ACHN (cell line): ENCODE results near the gene SART1.

Experiments used
- DNase-seq: peaks from one replicate; pipeline ENCODE4 v3.0.0-alpha.2; 2015
- in situ Hi-C: cut with HindIII; loops from 2 replicates; pipeline ENCODE4 v1.10.0; 2017; ENCODE audit warnings: low sequenced_read_pairs, low pct_ligation_motif_present, low pct_unique_long_range_greater_than_20kb

Gene SART1

DNA sequence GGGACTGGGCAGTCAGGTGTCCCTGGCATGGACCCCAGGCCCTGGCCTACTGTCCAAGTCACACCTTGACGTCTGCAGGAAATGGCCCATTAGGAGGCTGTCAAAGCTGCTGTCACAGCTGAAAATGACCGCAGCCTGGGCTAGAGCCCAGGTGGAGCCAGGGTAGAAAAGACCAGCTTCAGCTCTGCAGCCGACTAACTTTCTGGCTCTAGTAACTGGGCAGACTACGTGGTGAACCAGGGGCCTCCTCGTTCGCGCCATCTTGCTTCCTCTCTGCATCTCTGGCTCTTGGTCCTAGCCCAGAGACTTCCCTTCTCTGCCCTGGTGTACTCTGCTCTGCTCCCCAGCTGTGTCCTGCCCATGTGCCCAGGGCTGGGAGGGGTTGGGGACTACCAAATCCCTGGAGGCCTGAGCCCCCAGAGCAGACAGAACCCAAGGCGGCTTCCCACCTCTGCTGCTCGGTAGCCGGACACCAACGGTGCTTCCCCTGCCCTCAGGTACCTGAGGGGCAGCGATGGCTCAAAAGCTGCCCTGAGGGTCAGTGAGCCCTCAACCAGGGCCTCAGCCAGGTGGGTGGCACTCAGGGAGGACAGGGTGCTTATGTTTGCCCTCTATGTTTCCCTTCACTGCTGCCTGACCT lies 19.7 kb downstream of the SART1 start:
- in situ Hi-C loops = no loop called here
- no peak for DNase-seq

DNA sequence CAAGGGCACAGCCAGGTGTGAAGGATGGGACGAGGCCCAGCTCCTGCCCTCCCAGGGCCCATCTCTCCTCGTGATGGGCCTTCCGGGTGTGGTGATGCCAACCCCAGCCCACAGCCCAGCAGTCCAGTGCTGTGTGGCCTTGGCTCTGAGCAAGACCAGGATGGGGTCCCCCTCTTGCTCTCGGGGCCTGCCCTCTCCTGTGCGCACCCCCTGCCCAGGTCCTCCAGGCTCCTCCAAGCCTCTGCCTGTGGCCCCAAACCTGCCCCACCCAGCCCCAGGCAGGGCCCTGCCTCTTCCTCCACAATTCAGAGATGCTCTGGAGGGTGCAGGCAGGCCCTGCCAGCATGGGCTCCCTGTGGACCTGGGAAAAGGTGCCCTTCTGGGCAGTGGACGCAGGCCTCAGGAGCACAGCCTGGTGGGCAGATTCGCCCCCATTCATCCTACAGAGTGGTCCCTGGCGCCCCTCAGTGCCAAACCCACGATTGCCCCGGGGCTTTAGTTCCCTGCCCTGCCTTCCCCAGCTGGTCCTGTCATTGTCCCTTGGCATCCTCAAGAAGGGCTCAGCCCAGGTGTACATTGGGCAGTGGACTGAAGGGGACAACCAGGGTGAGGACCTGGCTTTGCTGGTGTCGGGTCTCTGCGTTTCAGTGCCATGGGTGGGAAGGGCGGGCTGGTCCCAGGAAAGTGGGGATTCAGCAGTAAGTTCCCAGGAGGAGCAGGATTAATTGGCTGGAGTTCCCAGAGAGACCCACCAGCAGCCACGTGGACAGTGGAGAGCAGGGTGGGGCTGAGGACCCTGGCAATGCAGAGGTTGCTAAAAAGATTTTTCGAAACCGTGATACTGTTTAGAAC lies 20.7 kb downstream of the SART1 start:
- DNase-seq = no peak
- in situ Hi-C loops = no loop called here

- in situ Hi-C loops = no loop called here
- no peak for DNase-seq
Observed at GRCh38 chr11:65982824-65983588, 21.5 kb downstream of the SART1 start.

GRCh38 chr11:65983589-65983987 lies 22.1 kb downstream of the SART1 start:
- no peak for DNase-seq
- in situ Hi-C loops = no loop called here

DNA sequence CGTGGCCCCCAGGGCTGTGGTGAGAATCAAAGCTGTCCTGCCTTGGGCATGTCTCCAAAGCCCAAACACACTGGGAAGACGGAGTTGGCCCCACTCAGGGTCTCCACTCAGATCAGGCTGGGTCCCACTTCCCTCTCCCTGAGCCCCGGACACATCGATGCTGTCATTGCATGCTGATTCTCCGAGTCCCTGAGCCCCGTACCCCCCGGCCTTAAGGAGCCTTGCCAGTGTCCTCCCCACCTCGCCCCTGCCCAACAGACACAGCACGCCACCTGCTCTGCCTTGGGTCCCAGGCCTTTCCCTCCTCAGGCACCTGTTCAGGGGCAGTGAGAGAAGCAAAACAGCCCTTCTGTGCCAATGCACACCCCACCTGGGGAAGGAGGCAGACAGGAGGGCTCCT lies 25.8 kb downstream of the SART1 start:
- in situ Hi-C loops = no loop called here
- DNase-seq = no peak

DNA sequence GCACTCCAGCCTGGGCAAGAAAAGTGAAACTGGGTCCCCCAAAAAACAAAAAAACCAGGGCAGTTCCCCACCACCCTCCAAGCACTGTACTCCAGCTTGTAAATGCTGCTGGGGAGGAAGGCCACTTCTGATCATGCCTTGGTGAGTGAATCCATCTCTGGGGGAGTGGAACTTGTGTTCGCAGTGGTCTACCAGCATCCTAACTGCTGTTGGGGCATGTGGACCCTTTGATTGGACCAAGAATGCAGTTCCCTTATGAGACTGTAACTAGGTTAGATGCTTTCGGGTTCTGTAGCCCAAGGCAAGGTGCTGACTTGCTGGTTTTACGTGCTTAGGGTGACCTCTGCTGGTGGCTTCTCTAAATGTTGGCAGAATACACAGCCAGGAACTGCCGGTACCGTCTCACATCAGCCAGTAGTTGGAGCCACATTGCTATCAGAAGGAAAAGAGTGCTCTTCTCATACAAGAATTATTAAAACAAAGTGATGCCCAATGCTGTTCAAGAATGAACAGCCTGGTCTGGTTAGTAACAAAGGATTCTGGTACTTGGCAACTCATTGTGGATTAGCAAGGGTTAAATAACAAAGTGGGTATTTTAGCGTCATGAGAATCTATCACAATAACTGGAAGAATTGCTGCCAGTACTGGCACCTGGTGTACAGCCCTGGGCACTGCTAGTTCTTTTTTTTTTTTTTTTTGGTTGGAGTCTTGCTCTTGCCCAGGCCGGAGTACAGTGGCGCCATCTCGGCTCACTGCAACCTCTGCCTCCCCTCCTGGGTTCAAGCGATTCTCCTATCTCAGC lies 27.5 kb downstream of the SART1 start:
- DNase-seq = peak; percentile 90
- in situ Hi-C loops = no loop called here

DNA sequence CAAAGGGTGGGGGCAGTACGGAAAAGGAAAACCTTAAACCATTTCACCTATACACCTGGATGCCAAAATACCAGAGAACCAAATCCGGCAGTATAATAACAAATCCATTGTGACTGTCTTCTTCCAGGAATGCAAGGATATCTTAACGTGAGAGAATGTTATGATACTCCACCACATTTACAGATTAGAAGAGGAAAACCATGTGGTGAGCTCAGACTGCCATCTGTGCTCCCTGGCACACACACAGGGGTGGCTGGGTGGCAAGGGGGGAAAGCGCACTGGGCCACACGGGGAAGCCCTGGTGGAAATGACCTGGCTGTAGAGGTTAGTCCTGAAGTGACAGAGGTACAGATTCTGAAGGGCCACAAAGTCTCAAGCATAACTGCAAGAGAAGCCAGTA lies 30.5 kb downstream of the SART1 start:
- DNase-seq = no peak
- in situ Hi-C loops = no loop called here

DNA sequence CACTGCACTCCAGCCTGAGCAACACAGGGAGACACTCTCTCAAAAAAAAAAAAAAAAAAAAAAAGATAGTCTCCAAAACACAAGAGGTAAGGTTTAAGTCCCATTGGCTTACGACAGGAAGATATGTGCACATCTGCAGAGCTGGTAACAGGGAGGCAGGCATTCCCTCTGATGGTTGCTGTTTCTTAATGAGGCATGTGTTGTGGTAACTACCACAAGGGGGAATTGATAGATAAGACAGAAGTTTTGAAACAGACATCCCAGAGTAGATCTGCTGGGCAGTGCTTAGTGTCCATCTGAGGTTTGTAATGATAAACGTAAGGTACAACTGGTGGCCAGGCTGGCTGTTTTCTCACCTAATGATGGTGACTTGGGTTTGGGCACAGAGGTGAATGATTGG lies 35.8 kb downstream of the SART1 start:
- in situ Hi-C loops = no loop called here
- no peak for DNase-seq

DNA sequence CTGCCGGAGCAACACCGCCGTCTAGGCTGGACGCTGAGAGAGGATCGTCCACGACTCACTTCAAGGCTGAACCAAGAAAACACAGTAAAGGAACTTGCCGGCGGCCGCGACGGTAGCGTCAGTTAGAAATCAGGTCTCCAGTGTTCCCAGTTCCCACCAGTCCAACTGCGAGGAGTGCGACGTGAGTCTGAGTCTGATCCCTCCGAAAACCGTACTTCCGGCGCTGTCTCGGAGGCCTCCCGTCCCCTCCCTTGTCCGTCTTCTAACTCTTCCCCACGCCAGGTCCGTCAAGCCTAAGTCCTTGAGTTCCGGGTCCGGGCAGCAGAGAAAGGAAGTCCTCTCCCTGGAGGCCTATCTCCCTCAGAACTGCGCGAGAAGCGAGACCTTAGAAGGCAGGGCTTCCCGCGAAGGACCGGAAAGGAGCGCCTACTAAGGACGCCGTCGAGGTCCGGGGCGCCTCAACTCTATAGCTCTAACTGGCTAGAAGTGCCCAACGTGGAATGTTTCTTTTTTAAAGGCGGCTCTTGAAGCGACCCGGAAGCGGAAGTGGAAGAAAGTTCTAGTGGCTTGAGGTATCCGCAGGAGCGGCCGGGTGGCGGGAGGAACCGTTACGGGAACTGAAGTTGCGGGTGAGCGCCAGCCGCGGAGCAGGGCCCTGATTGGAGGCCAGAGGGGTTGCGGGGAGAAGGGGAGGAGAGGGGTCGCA lies 40.6 kb downstream of the SART1 start, which contains the start of the genes BANF1 and EIF1AD:
TSS of gene BANF1 (plus strand) at position 562 of the 706 bp plus-strand sequence. CDS start 748 bp downstream, outside the sequence.
TSS of gene EIF1AD (minus strand) at position 216 of the 706 bp plus-strand sequence. CDS start 1,768 bp downstream, outside the sequence.
- in situ Hi-C loops = no loop called here
- DNase-seq = peak; percentile 95

- DNase-seq = peak; percentile 36
- in situ Hi-C loops = no loop called here
Observed at GRCh38 chr11:66002648-66003225, 41.2 kb downstream of the SART1 start.

GRCh38 chr11:66003291-66003690 lies 41.8 kb downstream of the SART1 start:
- no peak for DNase-seq
- in situ Hi-C loops = no loop called here

DNA sequence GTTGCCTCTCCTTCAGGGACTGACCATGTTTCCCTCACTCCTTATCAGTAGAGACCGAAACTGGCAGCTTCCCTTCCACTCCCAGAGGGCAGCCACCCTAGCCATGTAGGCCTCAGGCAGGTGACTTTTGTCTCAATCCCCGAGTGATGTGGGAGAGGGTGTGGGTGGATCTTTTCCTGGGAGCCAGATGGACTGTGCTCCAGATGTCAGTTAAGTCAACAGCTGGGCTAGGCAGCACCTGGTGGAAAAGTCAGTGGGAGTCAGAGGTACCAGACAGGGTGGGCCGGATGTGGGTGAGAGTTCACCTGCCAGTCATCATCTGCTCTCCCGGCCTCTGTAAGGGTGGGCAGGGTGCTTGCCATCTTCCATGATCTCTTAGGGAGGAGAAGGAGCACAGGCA lies 42.7 kb downstream of the SART1 start:
- in situ Hi-C loops = no loop called here
- DNase-seq = no peak

DNA sequence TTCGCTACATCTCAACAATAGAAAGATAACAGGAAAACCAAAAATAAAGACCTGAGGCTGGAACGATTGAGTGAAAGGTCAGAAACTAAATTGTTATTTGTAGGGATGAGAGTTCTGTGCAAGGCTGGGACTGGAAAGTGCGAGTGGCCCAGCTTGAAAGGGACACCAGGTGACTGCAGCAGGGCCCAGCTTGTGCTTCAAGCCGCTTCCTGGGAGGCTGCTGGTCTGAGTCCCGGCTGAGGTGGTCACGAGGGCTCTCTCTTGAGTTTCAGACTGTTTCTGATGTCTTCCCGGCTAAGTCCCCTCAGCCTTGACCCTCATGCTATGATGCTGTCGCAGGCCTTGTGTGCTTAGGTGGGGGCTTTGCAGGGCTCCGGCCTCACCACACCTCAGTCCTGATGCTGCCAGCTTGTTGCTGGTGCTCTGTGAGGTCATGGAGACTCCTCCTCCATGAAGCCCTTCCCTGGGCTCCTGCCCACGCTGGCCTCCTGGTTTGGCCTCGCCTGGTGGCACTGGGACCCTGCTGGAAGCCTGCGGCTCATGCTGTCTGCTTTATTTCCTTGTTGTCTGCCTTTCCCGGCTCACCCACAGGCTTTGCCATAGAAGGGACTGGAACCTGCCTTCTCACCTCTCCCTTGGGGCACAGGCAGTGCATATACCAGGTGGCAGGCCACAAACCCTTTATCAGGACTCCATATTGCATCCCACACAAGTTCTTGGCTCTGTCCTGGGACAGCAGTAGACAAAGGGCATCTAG lies 44.8 kb downstream of the SART1 start:
- in situ Hi-C loops = no loop called here
- no peak for DNase-seq

GRCh38 chr11:66006891-66007176 lies 45.3 kb downstream of the SART1 start:
- no peak for DNase-seq
- in situ Hi-C loops = no loop called here

DNA sequence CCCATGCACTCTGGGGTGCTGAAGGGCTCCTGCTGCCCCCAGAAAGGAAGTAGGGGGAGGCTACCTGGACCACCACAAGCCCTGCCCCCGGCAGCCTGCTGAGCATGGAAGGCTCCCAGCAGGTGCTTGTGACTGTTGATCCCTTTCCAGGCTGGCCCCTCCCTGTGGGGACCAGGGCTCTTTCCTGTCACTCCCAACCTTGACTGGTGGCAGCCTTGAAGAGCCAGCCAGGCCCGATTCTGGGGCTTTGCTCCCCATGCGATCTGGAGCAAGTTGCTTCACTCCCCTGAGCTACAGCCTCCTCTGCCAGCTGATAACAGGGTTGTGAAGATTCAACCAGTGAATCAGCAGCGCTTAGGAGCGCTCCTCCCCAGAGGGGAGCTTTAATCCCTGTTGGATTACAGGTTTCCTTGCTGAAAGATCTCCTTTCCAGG lies 45.7 kb downstream of the SART1 start:
- no peak for DNase-seq
- in situ Hi-C loops = no loop called here

DNA sequence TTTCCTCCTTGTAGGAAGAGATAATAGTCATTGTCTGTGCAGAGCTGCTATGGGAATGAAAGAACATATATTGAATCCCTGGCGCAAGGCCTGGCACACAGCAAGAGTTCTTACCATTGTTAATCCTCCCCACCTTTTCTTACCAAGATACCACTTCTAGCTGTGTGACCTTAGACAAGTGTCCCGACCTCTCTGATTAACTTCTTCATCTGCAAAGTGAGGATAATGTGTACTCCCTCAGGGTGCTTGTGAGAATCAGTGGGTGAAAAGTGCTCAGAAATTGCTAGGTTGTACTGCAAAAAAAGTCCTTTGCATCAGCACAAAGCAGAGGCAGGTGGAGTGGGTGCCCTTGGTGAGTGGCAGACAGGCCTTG lies 46.5 kb downstream of the SART1 start:
- DNase-seq = no peak
- in situ Hi-C loops = no loop called here

GRCh38 chr11:66008468-66009101 lies 47.1 kb downstream of the SART1 start:
- in situ Hi-C loops = no loop called here

More at GRCh38 chr11:66008468-66009101, 47.1 kb downstream of the SART1 start:
- no peak for DNase-seq
